Sigmoid colon (tissue), 3 donors: ENCODE results near the gene FAM13C.

Source experiments
- POLR2A ChIP-seq, 2 donors: fragments of 450-650 bp; IDR thresholded peaks; one replicate each; pipeline ENCODE4 v1.6.1; 2016; ENCODE audit warnings: antibody characterized with exemption in 2 of 2, mild to moderate bottlenecking in 2 of 2, moderate library complexity in 2 of 2
- TF ChIP-seq, protein P1 (sequence below), 4 experiments: fragments of 450-650 bp in 3 of 4; fragments of 200-600 bp in 1 of 4; IDR thresholded peaks; one replicate each; pipeline ENCODE4 v1.5.1; 2016 to 2019; ENCODE audit warnings: antibody characterized with exemption in 4 of 4, mild to moderate bottlenecking in 3 of 4, moderate library complexity in 2 of 4

DNA sequence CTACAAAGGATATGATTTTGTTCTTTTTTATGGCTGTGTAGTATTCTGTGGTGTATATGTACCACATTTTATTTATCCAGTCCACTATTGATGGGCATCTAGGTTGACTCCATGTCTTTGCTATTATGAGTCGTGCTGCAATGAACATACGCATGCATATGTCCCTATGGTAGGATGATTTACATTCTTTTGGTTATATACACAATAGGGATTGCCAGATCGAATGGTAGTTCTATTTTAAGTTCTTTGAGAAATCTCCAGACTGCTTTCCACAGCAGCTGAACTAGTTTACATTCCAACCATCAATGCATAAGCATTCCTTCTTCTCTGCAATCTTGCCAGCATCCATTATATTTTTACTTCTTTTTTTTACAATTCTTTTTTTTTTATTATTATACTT, 35.6 kb upstream of the FAM13C start:
- TF ChIP-seq POLR2A (IDR thresholded peaks at IDR 0.05): no peak
- TF ChIP-seq, protein P1, sequence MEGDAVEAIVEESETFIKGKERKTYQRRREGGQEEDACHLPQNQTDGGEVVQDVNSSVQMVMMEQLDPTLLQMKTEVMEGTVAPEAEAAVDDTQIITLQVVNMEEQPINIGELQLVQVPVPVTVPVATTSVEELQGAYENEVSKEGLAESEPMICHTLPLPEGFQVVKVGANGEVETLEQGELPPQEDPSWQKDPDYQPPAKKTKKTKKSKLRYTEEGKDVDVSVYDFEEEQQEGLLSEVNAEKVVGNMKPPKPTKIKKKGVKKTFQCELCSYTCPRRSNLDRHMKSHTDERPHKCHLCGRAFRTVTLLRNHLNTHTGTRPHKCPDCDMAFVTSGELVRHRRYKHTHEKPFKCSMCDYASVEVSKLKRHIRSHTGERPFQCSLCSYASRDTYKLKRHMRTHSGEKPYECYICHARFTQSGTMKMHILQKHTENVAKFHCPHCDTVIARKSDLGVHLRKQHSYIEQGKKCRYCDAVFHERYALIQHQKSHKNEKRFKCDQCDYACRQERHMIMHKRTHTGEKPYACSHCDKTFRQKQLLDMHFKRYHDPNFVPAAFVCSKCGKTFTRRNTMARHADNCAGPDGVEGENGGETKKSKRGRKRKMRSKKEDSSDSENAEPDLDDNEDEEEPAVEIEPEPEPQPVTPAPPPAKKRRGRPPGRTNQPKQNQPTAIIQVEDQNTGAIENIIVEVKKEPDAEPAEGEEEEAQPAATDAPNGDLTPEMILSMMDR (IDR thresholded peaks at IDR 0.05): no peak
